Measurements from ENCODE around the gene CIRBP. TPM values are rescaled to one million over a fixed set of nuclear protein-coding genes. Genes with fewer than 3 reads are reported as not detected.
"Not testable (repeated sequence)": the region's sequence is repeated elsewhere in the genome, so short reads cannot be mapped to it uniquely, and the experiment has no call there.

CIRBP gene
- total RNA-seq, 1 donor from 2014 or later = 462 TPM

- Mint-ChIP-seq H3K27me3 (no peaks in the 10 kb centered on the region), H3K4me1 (ENCODE audit: low read depth) (peaks cover 6% of the 10 kb centered on the region), H3K36me3 (ENCODE audit: insufficient read depth) (no peaks in the 10 kb centered on the region), H3K9me3 (ENCODE audit: low read depth) (no peaks in the 10 kb centered on the region), H3K27ac (peak overlapping the region; percentile 59), H3K4me3 (ENCODE audit: low read depth) (no peak overlapping the region)
- no peak for DNase-seq (ENCODE audit: low spot score, unreplicated experiment)
- TF ChIP-seq CTCF (IDR thresholded peaks at IDR 0.05; ENCODE audit: unreplicated experiment) = no peak
These were observed 24.3 kb upstream of the CIRBP start for GRCh38 chr19:1244693-1245451.

GRCh38 chr19:1245494-1246264 is 23.5 kb upstream of the CIRBP start:
- Mint-ChIP-seq H3K36me3 (ENCODE audit: insufficient read depth) (no peaks in the 10 kb centered on the region), H3K9me3 (ENCODE audit: low read depth) (no peaks in the 10 kb centered on the region), H3K27ac (no peak overlapping the region), H3K4me3 (ENCODE audit: low read depth) (no peak overlapping the region), H3K4me1 (ENCODE audit: low read depth) (peaks cover 6% of the 10 kb centered on the region), H3K27me3 (no peaks in the 10 kb centered on the region)
- TF ChIP-seq CTCF (IDR thresholded peaks at IDR 0.05; ENCODE audit: unreplicated experiment) = no peak
- no peak for DNase-seq (ENCODE audit: low spot score, unreplicated experiment)

GRCh38 chr19:1246265-1247087 is 22.7 kb upstream of the CIRBP start:
- not testable (repeated sequence) for H3K36me3 Mint-ChIP-seq (ENCODE audit: insufficient read depth); DNase-seq (ENCODE audit: low spot score, unreplicated experiment)

GRCh38 chr19:1247748-1248138 is 21.4 kb upstream of the CIRBP start:
- Mint-ChIP-seq H3K4me3 (ENCODE audit: low read depth) (no peak overlapping the region), H3K27ac (peak overlapping the region; percentile 33), H3K4me1 (ENCODE audit: low read depth) (peaks cover 5% of the 10 kb centered on the region), H3K36me3 (ENCODE audit: insufficient read depth) (peaks cover 4% of the 10 kb centered on the region), H3K27me3 (no peaks in the 10 kb centered on the region), H3K9me3 (ENCODE audit: low read depth) (no peaks in the 10 kb centered on the region)
- no peak for DNase-seq (ENCODE audit: low spot score, unreplicated experiment)
- TF ChIP-seq CTCF (IDR thresholded peaks at IDR 0.05; ENCODE audit: unreplicated experiment) = no peak

More at GRCh38 chr19:1246265-1247087, 22.7 kb upstream of the CIRBP start:
- H3K27ac Mint-ChIP-seq; H3K9me3 Mint-ChIP-seq (ENCODE audit: low read depth); H3K27me3 Mint-ChIP-seq; H3K4me3 Mint-ChIP-seq (ENCODE audit: low read depth); H3K4me1 Mint-ChIP-seq (ENCODE audit: low read depth): not testable (repeated sequence)

- peak within 1 kb of the TSS; percentile 81 for H3K4me3 Mint-ChIP-seq (ENCODE audit: low read depth)
- no peak for DNase-seq (ENCODE audit: low spot score, unreplicated experiment)
- TF ChIP-seq CTCF (IDR thresholded peaks at IDR 0.05; ENCODE audit: unreplicated experiment) = peak; percentile 47
- H3K36me3 Mint-ChIP-seq (ENCODE audit: insufficient read depth) = peaks cover 4% of the 10 kb centered on the region
- peaks cover 6% of the 10 kb centered on the region for H3K4me1 Mint-ChIP-seq (ENCODE audit: low read depth)
- no peaks in the 10 kb centered on the region for H3K9me3 Mint-ChIP-seq (ENCODE audit: low read depth)
- H3K27me3 Mint-ChIP-seq = no peaks in the 10 kb centered on the region
- peak within 1 kb of the TSS; percentile 97 for H3K27ac Mint-ChIP-seq
These were observed 20.9 kb upstream of the CIRBP start, which contains the start of gene MIDN for GRCh38 chr19:1248139-1248785. Gene MIDN (plus strand): TSS chr19:1248583. CDS start chr19:1250297, 1,714 bp downstream.

Data from progenitor cell of endocrine pancreas (in vitro differentiated cells).